DOHH2 (cell line): ENCODE results near the gene HOGA1.
"Not testable (repeated sequence)": the region's sequence is repeated elsewhere in the genome, so short reads cannot be mapped to it uniquely, and the experiment has no call there.

Experiments
- H3F3A ChIP-seq: fragments of 200-600 bp; sonication (generic), shearing (Covaris generic); 2 replicates; pipeline ENCODE4 v1.6.0; 2016; ENCODE audit warnings: antibody characterized with exemption, mild to moderate bottlenecking; ENCODE audit not compliant: control insufficient read depth, insufficient read depth
- H3K27ac ChIP-seq: fragments of 200-600 bp; sonication (generic); 2 replicates; pipeline ENCODE4 v1.5.1; 2014; ENCODE audit warnings: low read depth, mild to moderate bottlenecking, low read length, moderate library complexity
- H3K27me3 ChIP-seq: fragments of 200-600 bp; sonication (generic); 2 replicates; pipeline ENCODE4 v1.6.1; 2014; ENCODE audit warnings: mild to moderate bottlenecking, low read length, mixed read lengths; ENCODE audit not compliant: control insufficient read depth
- H3K36me3 ChIP-seq: fragments of 200-600 bp; sonication (generic); 2 replicates; pipeline ENCODE4 v1.6.1; 2014; ENCODE audit warnings: mild to moderate bottlenecking, low read length, moderate library complexity, mixed read lengths; ENCODE audit not compliant: control insufficient read depth
- H3K4me1 ChIP-seq: fragments of 200-600 bp; sonication (generic); 2 replicates; pipeline ENCODE4 v1.6.1; 2014; ENCODE audit warnings: mild to moderate bottlenecking, low read length, mixed read lengths; ENCODE audit not compliant: control insufficient read depth
- H3K4me2 ChIP-seq: fragments of 200-600 bp; sonication (generic); 2 replicates; pipeline ENCODE4 v1.6.0; 2014; ENCODE audit warnings: mild to moderate bottlenecking, low read length, moderate library complexity
- H3K4me3 ChIP-seq: fragments of 200-600 bp; sonication (generic); 2 replicates; pipeline ENCODE4 v1.5.1; 2014; ENCODE audit warnings: mild to moderate bottlenecking, low read length, mixed read lengths
- H3K79me2 ChIP-seq: fragments of 200-600 bp; sonication (generic); 2 replicates; pipeline ENCODE4 v1.6.1; 2014; ENCODE audit warnings: mild to moderate bottlenecking, low read length, mixed read lengths; ENCODE audit not compliant: control insufficient read depth
- H3K9me2 ChIP-seq: fragments of 200-600 bp; sonication (generic); replicated peaks from 2 replicates; pipeline ENCODE4 v1.6.1; 2014; ENCODE audit warnings: mild to moderate bottlenecking, low read length, mixed read lengths; ENCODE audit not compliant: control insufficient read depth
- H3K9me3 ChIP-seq: fragments of 200-600 bp; sonication (generic); 2 replicates; pipeline ENCODE4 v1.6.1; 2014; ENCODE audit warnings: antibody characterized with exemption, low read length, mixed read lengths; ENCODE audit not compliant: control insufficient read depth, insufficient read depth
- H4K20me1 ChIP-seq: fragments of 200-600 bp; sonication (generic); 2 replicates; pipeline ENCODE4 v1.6.0; 2014; ENCODE audit warnings: low read depth, mild to moderate bottlenecking, antibody characterized with exemption, low read length, moderate library complexity; ENCODE audit not compliant: control insufficient read depth, insufficient read depth
- CTCF ChIP-seq: fragments of 200-600 bp; sonication (generic); IDR thresholded peaks from one replicate; pipeline ENCODE4 v1.5.1; 2014; ENCODE audit warnings: antibody characterized with exemption, mild to moderate bottlenecking, low read depth, low read length; ENCODE audit not compliant: poor library complexity, severe bottlenecking
- EZH2phosphoT487 ChIP-seq: fragments of 200-600 bp; sonication (generic); IDR thresholded peaks from 2 replicates; pipeline ENCODE4 v1.6.1; 2017; ENCODE audit warnings: borderline replicate concordance, mild to moderate bottlenecking, antibody characterized with exemption, low read length, moderate library complexity, mixed read lengths

The HOGA1 gene

GRCh38 chr10:97640174-97640867 is 56.1 kb downstream of the HOGA1 start, which contains the start of gene PI4K2A:
Gene PI4K2A (plus strand): TSS chr10:97640671. CDS start chr10:97640743, 72 bp downstream.
- Histone ChIP-seq H3K9me2 (no peaks in the 10 kb centered on the region), H4K20me1 (peaks cover 5% of the 10 kb centered on the region; the same call in 1 of the 2 replicates), H3K79me2 (peaks cover 18% of the 10 kb centered on the region), H3K36me3 (peaks cover 7% of the 10 kb centered on the region), H3F3A (peaks cover 3% of the 10 kb centered on the region; the same call in 1 of the 2 replicates), H3K4me3 (peak within 1 kb of the TSS; percentile 85), H3K27me3 (no peaks in the 10 kb centered on the region), H3K4me2 (peak within 1 kb of the TSS; percentile 85), H3K4me1 (peaks cover 15% of the 10 kb centered on the region), H3K27ac (no peak within 1 kb of the TSS), H3K9me3 (no peaks in the 10 kb centered on the region)
- no peak for TF ChIP-seq CTCF
- TF ChIP-seq EZH2phosphoT487, result no peak

- H3K4me1 ChIP-seq, result peaks cover 15% of the 10 kb centered on the region
- no peaks in the 10 kb centered on the region for H3K9me2 ChIP-seq
- H3F3A ChIP-seq, result peaks cover 3% of the 10 kb centered on the region; the same call in 1 of the 2 replicates
- peak overlapping the region; percentile 85 for H3K4me2 ChIP-seq
- peaks cover 7% of the 10 kb centered on the region for H3K36me3 ChIP-seq
- H3K27me3 ChIP-seq, result no peaks in the 10 kb centered on the region
- TF ChIP-seq EZH2phosphoT487 (no peak), CTCF (no peak)
- H3K4me3 ChIP-seq, result peak overlapping the region; percentile 85
- no peaks in the 10 kb centered on the region for H3K9me3 ChIP-seq
- H3K79me2 ChIP-seq, result peaks cover 20% of the 10 kb centered on the region
- peaks cover 5% of the 10 kb centered on the region; the same call in 1 of the 2 replicates for H4K20me1 ChIP-seq
- no peak overlapping the region for H3K27ac ChIP-seq
These were observed 57.0 kb downstream of the HOGA1 start for GRCh38 chr10:97640868-97641811.

- H3K79me2 ChIP-seq, result peaks cover 20% of the 10 kb centered on the region
- H3K9me2 ChIP-seq, H3K4me2 ChIP-seq, H4K20me1 ChIP-seq, H3K27me3 ChIP-seq, H3F3A ChIP-seq, H3K27ac ChIP-seq, H3K4me3 ChIP-seq, H3K9me3 ChIP-seq, H3K36me3 ChIP-seq: not testable (repeated sequence)
- H3K4me1 ChIP-seq, result peaks cover 15% of the 10 kb centered on the region
These were observed 58.4 kb downstream of the HOGA1 start for GRCh38 chr10:97642471-97643159.
